SK-N-DZ (cell line): ENCODE measurements around the gene DCLK2.
A peak's percentile ranks its signal among the peaks of the same experiment; 100 is the strongest.
"Not testable (repeated sequence)": the region's sequence is repeated elsewhere in the genome, so short reads cannot be mapped to it uniquely, and the experiment has no call there.

Experiments
- DNase-seq: peaks from one replicate; pipeline ENCODE4 v3.0.0-alpha.2; 2015; ENCODE audit warnings: low spot score

The DCLK2 gene

DNA sequence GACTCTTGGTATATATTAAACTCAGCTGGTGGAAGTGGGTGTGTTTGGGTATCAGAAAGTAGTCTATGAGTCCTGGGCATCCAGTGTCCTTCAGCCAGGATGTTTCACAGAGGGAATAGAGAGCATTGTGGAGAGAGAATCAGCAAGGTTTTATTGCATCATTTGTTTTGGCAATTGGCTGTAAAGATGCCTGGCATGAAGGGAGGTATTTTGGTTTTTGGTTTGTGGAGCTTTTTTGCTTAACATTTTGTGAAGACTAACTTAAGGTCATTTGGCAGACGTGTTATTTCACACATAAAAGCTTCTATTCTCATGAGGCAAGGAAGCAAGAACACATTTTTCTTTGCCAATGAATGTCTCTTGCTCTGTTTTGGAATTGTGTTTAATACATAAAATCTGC, 71.1 kb downstream of the DCLK2 start:
- DNase-seq: no peak

DNA sequence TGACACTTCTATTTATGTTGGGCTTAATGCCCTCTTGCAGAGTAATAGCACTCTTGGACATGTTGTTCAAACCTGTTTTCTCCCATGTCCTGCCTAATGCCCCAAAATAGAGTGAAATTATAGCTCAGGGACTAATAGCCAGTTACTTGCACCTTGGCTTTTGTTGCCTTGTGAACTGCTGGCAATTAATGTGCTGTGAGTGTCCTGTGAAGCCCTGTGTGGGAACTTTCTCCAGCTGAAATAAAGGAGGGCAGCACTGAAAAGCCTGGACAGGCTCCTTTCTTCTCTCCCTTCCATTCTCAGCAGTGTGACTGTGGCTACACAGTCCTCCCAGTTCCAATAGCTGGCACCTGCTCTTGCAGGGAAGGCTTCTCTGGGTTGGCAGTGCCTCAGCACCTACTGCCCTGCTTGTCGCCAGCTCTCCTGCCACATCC, 72.4 kb downstream of the DCLK2 start:
- no peak for DNase-seq

DNA sequence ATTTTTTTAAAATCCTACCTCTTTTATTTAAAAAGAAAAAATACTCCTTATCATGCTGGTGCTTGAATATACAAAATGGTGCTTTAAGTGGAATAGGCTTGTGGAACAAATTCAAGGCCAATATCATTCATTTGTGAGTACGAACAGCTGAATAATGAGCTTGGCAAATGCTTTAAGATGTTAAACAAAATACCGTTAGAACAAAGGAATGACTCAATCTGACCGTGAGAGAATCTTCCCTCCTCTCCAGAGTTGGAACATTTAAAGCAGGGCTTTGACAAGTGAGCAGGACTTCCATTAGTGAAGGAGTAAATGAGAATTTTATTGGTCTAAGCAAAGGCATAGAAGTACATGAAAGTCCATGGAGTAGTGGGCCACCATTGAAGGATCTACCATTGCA, 74.5 kb downstream of the DCLK2 start:
- DNase-seq: no peak

DNA sequence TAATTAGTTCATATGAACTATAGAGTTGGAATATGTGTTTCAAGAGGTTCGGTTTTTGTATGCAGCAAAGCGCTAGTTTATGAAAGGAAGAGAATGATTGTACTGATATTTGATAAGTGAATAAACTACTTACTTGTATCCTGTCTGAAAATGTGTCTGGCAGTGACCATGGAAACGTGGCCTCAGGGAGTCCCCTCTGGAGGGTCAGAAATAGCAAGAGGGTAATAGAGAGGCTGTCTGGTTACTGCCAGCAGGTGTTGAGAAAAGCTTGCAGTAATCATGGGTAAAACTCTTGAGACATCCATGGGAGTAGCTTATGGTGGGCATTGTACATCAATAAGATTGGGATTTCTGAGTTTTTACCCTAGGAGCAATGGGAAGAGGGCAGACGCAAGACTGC, 77.1 kb downstream of the DCLK2 start:
- no peak for DNase-seq

DNA sequence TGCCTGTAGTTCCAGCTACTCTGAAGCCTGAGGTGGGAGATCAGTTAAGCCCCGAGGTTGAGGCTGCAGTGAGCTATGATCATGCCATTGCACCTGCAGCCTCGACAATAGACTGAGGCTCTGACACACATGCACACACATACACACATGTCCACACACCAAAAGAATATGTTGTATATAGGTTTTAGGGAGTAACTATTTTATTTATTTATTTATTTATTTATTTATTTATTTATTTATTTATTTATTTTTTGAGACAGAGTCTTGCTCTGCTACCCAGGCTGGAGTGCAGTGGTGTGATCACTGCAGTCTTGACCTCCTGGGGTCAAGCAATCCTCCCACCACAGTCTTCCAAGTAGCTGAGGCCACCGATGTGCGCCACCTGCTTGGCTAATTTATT, 78.3 kb downstream of the DCLK2 start:
- no peak for DNase-seq

DNA sequence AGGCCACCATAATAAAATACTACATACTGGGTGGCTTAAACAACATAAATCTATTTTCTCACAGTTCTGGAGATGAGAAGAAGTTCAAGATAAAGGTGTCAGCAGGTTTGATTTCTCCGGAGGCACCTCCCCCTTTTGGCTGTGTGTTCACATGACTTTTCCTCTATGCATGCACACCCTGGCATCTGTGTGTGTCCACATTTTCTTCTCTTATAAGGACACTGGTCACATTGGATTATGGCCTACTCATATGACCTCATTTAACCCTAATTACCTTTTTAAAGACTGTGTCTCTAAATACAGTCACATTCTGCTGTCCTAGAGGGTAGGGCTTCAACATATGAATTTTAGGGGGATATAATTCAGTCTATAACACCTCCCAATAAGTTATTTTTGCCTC, 79.8 kb downstream of the DCLK2 start:
- DNase-seq: no peak

DNA sequence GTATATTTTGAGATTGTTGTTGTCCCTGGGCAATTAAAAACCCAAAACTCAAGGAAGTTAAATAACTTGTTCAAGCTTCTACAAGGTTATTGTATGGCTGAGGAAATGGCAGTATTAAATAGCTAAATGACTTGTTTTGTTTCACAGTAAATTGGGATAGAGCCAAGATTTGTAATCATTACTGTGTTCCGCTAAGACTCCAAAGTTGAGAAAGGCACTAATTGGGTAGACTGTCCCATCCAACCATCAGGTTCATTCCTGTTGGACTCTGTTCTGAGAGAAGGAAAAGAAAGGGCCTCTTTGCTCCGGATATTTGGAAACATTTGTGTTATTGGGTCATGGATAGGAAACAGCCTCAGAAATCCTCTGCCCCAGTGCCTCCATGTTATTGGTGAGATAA, 82.2 kb downstream of the DCLK2 start:
- no peak for DNase-seq

DNA sequence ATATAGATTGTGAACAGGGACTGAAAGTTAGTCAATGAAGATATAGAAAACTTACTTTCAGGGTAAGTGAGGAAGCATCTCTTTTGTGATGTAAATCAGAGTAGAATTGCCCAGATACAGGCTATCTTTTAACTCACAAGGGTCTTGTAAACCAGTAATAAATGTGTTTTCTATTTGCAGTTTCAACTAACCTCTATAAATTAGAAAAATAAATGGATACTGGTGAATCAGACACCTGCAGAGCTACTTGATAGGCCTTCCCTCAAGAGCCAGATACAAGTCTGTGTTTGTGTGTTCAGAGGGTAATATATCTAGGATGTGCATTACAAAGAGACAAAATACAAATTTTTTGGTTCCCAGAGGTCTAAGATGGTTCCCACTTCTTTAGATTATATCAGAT, 82.9 kb downstream of the DCLK2 start:
- no peak for DNase-seq

DNA sequence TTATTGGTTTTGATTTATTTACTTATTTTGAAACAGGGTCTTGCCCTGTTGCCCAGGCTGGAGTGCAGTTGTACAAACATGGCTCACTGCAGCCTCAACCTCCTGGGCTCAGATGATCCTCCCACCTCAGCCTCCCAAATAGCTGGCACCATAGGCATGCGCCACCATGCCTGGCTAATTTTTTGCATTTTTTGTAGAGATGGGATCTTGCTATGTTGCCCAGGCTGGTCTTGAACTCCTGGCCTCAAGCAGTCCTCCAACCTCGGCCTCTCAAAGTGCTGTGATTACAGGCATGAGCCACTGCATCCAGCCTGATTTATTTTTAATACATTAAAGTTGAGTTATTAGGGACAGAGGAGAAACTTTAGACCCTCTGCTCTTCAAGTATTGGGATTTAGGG, 83.8 kb downstream of the DCLK2 start:
- DNase-seq: not testable (repeated sequence)

DNA sequence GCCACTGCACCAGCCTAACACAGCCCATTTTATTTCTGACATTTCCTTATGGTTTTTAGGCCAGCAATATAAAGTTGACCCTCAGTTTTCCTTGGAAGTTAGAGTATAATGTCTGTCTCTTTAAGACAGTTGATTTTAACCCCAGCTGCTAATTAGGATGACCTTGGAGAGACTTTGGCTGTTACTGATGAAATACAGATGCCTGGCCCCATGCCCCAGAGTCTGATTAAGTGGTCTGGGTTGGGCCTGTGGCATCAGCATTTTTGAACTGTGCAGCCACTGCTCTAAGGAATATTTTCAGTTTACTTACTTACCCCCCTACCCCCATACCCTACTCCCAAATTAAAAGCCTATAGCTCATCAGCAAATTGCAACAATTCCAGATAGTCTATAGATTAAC, 85.8 kb downstream of the DCLK2 start:
- DNase-seq: no peak

DNA sequence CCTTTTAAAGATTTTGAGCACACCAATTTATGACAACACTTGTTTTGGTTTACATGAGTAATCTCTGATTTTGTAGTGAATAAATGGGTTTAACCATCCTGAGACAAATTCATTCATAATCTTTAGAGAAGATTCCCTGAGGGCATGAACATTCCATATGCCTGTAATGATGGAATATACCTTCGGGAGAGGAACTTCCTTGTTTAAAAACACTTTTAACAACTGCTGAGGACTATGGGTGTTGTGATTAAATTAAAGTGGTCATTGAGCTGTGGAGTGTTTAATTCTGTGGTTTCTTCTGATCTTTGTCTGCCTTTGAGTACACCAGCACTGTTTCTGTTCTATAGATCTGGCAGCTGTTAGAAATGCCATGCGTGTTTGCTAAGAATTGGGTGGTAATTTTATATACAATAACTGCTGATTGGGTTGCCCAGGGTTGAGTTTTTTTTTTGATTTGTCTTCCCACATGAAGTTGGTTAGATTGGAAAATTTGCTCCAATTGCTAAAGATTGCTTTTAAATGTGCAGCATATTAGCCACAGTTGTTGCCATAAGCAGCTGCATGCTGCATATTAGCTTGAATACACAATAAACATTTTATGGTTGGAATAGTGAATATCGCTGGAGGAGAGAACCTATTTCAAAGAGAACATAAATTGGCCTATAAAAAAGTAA, 86.8 kb downstream of the DCLK2 start:
- DNase-seq: no peak

DNA sequence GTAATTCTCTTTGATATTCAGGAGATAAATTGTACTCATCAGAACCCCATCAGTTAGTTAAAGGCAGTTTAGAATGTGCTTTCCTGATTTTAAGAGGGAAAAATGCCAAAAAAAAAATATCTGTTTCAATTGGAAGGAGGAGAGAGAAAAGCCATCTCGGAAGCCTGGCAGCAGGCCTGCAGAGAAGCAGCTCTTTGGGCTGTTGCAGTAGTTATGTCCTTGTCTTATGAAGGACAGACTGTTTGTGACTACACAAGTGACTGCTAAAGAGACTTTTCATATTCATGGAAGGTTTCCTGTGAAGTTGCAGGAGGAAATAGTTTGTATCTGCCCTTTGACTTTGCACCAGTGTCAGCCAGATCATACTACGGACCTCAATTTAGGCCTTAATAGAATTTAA, 88.8 kb downstream of the DCLK2 start:
- no peak for DNase-seq

DNA sequence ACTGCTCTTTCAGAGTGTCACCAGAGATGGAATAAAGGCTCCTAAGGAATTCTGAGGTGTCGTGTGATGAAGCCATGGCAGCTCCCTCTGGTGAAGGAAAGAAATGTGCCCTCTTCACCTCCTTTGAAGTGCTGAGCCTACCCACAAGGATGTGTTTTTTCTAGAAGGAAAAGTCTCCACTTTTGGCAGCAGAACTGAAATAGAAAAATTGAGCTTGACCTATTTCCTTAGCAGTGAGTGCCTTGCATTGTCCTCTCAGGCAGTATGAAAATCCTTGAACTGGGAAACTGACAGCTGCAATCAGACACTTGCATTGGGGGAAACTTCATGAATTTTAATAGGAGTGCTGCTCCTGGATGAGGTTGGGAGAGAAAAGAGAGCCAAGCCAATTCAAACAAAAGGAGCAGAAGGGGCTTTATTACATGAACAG, 95.2 kb downstream of the DCLK2 start:
- DNase-seq: no peak

DNA sequence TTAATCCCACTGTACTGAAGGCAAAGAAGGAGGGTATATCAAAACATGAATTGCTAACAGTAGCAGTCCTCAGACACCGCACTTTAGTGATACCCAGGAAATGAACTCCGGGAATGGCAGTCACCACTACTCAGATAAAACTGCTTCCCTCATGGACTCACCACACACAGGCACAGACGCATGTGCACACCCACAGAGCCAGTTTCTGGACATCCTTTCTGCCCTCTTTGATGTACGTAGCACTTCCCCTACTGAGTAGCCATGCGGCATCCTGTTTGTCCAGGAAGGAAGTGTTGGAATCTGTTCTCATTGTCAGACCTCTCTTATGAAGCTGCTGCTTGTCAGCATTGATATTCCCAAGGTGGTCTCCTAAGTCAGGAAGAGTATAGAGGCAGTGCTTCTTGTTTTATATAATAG, 95.7 kb downstream of the DCLK2 start:
- DNase-seq: no peak

DNA sequence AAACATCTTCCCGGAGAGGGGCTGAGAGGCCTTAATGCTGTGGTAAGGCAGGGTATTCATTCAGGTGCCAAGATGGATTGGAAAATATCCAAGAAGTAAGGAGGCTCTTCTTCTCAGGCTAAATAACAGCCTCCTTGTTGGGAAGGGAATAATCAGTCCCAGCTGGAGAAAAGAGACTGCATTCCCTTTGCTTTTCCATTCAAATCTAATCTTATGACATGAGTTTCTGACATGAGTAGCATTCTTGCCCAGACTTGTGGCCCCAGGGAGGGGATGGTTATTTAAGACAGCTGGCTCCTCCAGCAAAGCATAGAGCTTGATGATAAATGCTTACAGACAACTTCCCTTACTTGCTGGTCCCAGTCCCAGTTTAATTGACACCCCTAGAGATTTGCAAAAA, 98.3 kb downstream of the DCLK2 start:
- no peak for DNase-seq

DNA sequence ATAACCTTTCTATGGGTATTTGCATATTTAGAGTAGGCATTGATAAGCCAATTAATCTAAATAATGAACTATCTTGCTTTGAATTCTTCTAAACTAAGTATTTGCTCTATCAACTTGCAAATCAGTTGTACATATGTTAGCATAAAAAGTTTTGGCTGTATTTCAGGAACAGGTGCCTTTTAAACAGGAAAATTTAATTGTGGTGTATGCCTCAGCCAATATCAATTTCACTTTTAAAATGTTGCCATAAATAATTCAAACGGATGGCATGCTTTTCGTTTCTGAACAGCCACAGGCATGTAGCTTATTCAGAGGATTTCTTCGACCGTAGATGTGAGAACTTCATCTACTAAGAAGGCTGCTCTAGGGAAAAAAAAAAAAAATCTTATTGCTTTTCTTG, 99.9 kb downstream of the DCLK2 start:
- DNase-seq: no peak

DNA sequence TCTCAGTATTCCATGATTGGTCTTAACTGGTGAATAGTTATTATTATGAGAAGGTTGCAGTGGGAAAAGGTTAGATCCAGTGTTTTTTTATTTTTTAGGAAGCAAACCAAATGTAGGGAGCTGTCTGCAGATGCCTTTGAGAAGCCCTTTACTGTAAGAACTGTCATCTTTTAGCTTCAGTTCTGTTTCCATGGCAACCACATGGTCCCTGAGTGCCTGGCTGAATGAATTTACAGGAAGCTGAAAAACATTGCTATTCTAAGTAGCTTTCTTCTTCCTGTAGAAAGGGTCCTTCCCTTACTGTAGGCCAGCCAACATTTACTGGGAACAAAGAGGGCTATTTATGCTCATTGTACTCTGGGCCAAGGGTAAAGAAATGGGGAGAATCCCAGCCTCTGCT, 103.3 kb downstream of the DCLK2 start:
- peak; percentile 23 for DNase-seq

DNA sequence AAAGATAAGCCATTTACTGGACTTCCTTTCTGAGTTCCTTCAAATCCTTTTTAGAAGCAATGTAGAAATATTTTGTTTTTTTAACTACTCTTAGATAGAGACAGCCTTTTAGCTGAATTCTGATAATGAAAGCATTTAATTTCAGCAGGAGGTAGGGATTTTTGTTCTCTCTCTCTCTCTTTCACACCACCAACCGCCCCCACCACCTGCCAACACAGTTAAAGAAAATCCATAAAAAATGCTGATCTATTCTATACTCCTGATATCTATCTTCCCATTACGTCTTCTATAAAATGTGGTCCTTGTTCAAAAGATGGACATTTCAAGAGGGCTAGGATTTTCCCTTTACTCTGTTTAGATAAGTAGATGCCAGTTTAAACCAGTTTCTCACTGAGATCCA, 104.5 kb downstream of the DCLK2 start:
- no peak for DNase-seq

DNA sequence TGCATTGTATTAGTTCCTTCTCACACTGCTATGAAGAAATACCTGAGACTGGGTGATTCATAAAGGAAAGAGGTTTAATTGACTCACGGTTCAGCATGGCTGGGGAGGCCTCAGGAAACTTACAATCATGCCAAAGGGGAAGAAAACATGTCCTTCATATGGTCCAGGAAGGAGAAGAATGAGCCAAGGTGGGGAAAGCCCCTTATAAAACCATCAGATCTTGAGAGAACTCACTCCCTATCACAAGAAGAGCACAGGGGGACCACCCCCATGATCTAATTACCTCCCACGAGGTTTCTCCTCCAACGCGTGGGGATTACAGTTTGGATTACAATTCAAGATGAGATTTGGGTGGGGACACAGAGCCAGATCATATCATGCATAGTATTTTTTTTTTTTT, 106.8 kb downstream of the DCLK2 start:
- not testable (repeated sequence) for DNase-seq

DNA sequence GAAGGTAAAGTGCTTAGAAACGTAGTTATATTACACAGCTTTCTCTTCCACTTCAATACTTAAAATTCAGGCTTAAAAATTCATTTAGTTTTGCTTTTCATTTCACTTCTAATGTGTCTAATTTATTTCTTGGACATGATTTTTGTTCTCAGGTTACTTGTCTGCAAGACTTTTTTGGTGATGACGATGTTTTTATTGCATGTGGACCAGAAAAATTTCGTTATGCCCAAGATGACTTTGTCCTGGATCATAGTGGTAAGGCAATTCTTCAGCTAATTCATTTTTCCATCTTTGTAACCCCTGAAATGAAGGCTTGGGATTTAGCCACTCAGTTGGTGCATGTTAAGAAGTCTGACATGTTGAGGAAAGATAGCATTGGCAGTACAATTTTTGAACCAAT, 114.7 kb downstream of the DCLK2 start:
- DNase-seq: no peak

DNA sequence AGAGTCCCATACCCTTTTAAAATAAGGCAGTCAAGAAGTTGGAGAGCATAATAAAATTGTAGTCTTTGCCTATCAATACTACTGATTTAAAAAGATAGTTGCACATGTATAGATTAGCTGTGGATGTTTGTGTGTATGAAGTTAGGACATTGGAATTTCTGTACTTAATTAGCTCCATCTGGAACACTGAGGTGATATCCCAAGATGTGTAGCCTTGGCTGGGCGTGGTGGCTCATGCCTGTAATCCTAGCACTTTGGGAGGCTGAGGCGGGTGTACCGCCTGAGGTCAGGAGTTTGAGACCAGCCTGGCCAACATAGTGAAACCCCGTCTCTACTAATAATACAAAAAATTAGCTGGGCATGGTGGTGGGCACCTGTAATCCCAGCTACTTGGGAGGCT, 119.0 kb downstream of the DCLK2 start:
- DNase-seq: not testable (repeated sequence)

DNA sequence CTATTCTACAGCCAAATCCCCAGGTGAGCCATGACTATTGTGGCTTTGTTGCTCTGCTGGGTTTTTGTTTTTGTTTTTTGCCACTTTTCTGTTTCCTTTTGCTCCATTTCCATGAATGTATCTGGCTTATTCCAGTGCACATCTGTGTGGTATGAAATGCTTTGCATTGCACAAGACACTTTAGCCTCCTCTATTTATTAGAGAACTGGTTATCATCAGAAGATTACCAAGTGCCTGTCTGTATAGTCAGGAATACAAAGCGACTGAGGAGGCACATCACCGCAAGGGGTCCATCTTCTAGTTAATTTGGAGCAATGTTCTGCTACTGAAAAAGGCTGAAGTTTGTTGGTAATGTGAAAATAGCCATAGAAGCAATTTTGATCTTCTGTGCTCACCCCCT, 120.8 kb downstream of the DCLK2 start:
- no peak for DNase-seq

DNA sequence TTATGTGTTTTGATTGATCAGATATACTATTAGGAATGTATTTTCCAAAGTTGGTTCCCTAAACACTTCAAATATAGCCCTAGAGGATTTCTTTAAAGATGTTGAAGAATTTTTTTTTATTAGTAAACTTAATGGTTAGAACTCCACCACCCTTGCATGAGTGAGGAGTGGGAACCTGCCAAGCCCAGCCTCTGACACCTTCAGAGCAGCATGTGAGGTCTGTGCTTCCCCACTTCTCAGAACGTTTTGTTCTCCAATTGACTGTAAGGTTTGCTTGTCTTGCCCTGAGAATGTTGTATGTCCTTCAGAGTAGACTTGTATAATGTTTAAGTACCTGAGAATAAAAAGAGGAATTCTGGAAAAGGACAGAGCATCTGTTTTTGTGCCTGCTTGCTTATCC, 126.8 kb downstream of the DCLK2 start:
- DNase-seq: no peak

DNA sequence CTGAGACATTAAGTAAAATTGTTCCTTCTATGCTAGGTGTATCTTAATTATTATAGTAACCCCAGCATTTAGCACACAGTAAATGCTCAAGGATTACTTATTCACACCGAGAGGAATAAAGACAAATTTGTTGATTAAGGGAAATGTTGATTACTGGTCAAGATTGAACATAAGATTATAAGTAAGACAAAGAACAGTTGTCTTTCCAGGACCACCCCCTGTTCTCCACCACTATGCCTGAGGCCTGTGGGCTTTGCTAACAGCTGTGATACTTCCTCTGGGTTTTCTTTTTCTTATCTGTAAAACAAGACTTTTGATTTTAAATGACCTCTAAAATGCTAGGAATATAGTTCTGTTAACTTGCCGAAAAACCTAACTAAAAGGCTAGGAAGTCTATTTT, 128.0 kb downstream of the DCLK2 start:
- DNase-seq: no peak
